ENCODE data around the gene ZNF598.

DNA sequence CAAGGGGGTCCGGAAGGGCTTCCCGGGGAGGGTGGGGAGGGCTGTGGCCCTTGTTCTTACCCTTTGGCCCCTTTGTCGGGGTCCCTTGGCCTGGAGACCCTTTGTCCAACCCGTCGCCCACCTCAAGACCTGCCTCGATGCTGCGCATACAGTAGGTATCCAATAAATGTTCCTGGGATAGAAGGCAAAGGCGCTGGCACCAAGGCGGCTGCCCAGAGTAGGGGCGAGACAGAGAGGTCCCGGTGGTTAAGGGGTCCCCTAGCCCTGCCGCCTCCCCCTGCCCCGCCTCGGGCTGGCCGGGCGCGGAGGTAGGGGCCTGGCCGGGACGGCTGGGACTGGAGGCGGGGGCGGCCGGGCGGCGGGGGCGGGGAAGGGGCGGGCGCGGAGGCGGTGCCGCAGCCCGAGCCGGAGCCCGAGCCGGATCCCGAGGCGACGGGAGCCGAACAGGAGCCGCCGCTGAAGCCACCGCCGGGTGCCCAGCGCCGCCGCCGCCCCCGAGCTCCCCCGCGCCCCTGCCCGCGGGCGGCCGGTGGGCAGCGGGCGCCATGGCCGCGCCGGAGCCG is 16.9 kb upstream of the ZNF598 start, which contains the start of gene NHERF2:
- TF ChIP-seq USF2 (IDR thresholded peaks at IDR 0.05; ENCODE audit: borderline replicate concordance, low read depth, low read length) = no peak
- no peak for TF ChIP-seq EED (IDR thresholded peaks at IDR 0.05; ENCODE audit: low read depth)
- TF ChIP-seq FOS (IDR thresholded peaks at IDR 0.05; ENCODE audit: borderline replicate concordance, extremely low read depth, insufficient read length) = no peak
- TF ChIP-seq, protein P1, sequence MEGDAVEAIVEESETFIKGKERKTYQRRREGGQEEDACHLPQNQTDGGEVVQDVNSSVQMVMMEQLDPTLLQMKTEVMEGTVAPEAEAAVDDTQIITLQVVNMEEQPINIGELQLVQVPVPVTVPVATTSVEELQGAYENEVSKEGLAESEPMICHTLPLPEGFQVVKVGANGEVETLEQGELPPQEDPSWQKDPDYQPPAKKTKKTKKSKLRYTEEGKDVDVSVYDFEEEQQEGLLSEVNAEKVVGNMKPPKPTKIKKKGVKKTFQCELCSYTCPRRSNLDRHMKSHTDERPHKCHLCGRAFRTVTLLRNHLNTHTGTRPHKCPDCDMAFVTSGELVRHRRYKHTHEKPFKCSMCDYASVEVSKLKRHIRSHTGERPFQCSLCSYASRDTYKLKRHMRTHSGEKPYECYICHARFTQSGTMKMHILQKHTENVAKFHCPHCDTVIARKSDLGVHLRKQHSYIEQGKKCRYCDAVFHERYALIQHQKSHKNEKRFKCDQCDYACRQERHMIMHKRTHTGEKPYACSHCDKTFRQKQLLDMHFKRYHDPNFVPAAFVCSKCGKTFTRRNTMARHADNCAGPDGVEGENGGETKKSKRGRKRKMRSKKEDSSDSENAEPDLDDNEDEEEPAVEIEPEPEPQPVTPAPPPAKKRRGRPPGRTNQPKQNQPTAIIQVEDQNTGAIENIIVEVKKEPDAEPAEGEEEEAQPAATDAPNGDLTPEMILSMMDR (IDR thresholded peaks at IDR 0.05 in 2 of 3, conservative IDR thresholded peaks at IDR 0.05 in 1 of 3; ENCODE audit: control insufficient read depth in 2 of 3, extremely low read depth in 1 of 3, insufficient read depth in 1 of 3, low read depth in 3 of 3, low read length in 3 of 3) = no peak
- TF ChIP-seq SMC3 (IDR thresholded peaks at IDR 0.05; ENCODE audit: borderline replicate concordance, low read length) = no peak
- no peak for TF ChIP-seq JUND (IDR thresholded peaks at IDR 0.05; ENCODE audit: low read depth, low read length)
- no peak for TF ChIP-seq CHD2 (IDR thresholded peaks at IDR 0.05; ENCODE audit: borderline replicate concordance, low read depth, low read length)
- no peak for TF ChIP-seq ESRRA (IDR thresholded peaks at IDR 0.05; ENCODE audit: low read length)
- TF ChIP-seq RB1 (IDR thresholded peaks at IDR 0.05; ENCODE audit: borderline replicate concordance) = no peak
- no peak for TF ChIP-seq BMI1 (IDR thresholded peaks at IDR 0.05; ENCODE audit: borderline replicate concordance)
